ENCODE measurements around the gene NTNG1. TPM values are rescaled to one million over a fixed set of nuclear protein-coding genes. Genes with fewer than 3 reads are reported as not detected.

The NTNG1 gene
- total and polyA plus RNA-seq, 2 of the 8 experiments (the other 6 are each of a cell fraction or from before 2014, with no cell fraction given): 1.2 to 4.1 TPM

DNA sequence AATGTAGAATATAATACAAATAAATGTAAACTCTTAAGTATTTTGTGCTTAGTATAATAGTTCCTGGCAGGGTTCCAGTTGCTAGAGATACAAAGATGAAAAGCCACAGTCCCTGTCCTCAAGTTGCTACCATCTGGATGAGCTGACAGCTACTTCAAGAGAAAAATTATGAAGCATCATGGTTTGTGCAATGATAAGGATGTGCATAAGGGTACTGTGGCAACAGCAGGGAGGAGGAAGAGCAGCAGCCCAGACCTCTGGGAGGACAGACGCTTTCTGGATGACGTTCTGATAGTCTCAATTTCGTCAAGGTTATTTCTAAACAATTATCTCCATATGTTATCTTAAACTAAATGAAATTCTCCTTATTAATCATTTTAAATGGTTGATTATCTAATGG lies 198.9 kb downstream of the NTNG1 start (continued):
- TF ChIP-seq, protein P1, sequence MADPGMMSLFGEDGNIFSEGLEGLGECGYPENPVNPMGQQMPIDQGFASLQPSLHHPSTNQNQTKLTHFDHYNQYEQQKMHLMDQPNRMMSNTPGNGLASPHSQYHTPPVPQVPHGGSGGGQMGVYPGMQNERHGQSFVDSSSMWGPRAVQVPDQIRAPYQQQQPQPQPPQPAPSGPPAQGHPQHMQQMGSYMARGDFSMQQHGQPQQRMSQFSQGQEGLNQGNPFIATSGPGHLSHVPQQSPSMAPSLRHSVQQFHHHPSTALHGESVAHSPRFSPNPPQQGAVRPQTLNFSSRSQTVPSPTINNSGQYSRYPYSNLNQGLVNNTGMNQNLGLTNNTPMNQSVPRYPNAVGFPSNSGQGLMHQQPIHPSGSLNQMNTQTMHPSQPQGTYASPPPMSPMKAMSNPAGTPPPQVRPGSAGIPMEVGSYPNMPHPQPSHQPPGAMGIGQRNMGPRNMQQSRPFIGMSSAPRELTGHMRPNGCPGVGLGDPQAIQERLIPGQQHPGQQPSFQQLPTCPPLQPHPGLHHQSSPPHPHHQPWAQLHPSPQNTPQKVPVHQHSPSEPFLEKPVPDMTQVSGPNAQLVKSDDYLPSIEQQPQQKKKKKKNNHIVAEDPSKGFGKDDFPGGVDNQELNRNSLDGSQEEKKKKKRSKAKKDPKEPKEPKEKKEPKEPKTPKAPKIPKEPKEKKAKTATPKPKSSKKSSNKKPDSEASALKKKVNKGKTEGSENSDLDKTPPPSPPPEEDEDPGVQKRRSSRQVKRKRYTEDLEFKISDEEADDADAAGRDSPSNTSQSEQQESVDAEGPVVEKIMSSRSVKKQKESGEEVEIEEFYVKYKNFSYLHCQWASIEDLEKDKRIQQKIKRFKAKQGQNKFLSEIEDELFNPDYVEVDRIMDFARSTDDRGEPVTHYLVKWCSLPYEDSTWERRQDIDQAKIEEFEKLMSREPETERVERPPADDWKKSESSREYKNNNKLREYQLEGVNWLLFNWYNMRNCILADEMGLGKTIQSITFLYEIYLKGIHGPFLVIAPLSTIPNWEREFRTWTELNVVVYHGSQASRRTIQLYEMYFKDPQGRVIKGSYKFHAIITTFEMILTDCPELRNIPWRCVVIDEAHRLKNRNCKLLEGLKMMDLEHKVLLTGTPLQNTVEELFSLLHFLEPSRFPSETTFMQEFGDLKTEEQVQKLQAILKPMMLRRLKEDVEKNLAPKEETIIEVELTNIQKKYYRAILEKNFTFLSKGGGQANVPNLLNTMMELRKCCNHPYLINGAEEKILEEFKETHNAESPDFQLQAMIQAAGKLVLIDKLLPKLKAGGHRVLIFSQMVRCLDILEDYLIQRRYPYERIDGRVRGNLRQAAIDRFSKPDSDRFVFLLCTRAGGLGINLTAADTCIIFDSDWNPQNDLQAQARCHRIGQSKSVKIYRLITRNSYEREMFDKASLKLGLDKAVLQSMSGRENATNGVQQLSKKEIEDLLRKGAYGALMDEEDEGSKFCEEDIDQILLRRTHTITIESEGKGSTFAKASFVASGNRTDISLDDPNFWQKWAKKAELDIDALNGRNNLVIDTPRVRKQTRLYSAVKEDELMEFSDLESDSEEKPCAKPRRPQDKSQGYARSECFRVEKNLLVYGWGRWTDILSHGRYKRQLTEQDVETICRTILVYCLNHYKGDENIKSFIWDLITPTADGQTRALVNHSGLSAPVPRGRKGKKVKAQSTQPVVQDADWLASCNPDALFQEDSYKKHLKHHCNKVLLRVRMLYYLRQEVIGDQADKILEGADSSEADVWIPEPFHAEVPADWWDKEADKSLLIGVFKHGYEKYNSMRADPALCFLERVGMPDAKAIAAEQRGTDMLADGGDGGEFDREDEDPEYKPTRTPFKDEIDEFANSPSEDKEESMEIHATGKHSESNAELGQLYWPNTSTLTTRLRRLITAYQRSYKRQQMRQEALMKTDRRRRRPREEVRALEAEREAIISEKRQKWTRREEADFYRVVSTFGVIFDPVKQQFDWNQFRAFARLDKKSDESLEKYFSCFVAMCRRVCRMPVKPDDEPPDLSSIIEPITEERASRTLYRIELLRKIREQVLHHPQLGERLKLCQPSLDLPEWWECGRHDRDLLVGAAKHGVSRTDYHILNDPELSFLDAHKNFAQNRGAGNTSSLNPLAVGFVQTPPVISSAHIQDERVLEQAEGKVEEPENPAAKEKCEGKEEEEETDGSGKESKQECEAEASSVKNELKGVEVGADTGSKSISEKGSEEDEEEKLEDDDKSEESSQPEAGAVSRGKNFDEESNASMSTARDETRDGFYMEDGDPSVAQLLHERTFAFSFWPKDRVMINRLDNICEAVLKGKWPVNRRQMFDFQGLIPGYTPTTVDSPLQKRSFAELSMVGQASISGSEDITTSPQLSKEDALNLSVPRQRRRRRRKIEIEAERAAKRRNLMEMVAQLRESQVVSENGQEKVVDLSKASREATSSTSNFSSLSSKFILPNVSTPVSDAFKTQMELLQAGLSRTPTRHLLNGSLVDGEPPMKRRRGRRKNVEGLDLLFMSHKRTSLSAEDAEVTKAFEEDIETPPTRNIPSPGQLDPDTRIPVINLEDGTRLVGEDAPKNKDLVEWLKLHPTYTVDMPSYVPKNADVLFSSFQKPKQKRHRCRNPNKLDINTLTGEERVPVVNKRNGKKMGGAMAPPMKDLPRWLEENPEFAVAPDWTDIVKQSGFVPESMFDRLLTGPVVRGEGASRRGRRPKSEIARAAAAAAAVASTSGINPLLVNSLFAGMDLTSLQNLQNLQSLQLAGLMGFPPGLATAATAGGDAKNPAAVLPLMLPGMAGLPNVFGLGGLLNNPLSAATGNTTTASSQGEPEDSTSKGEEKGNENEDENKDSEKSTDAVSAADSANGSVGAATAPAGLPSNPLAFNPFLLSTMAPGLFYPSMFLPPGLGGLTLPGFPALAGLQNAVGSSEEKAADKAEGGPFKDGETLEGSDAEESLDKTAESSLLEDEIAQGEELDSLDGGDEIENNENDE (IDR thresholded peaks at IDR 0.05; ENCODE audit: insufficient replicate concordance, low read length): no peak
- no peak for TF ChIP-seq EZH2 (IDR thresholded peaks at IDR 0.05; ENCODE audit: low read depth, low read length, severe bottlenecking)
- no peak for TF ChIP-seq MAFK (IDR thresholded peaks at IDR 0.05; ENCODE audit: low read depth, low read length)
- no peak for TF ChIP-seq FOSL1 (IDR thresholded peaks at IDR 0.05; ENCODE audit: insufficient read depth, low read depth, low read length)
- no peak for TF ChIP-seq CHD1 (IDR thresholded peaks at IDR 0.05; ENCODE audit: low read depth, low read length)
- TF ChIP-seq CBX5 (IDR thresholded peaks at IDR 0.05; ENCODE audit: low read depth, low read length): no peak
- TF ChIP-seq RXRA (IDR thresholded peaks at IDR 0.05; ENCODE audit: insufficient read depth, low read depth, low read length): no peak
- TF ChIP-seq KDM5A (IDR thresholded peaks at IDR 0.05; ENCODE audit: low read length): no peak
- no peak for TF ChIP-seq SIRT6 (IDR thresholded peaks at IDR 0.05; ENCODE audit: low read length)
- no peak for TF ChIP-seq ZNF274 (IDR thresholded peaks at IDR 0.05; ENCODE audit: borderline replicate concordance, extremely low read depth, low read length)
